Osteocyte (in vitro differentiated cells): ENCODE data around the gene DCBLD1. TPM values are rescaled to one million over a fixed set of nuclear protein-coding genes. Genes with fewer than 3 reads are reported as not detected.
A peak's percentile ranks its signal among the peaks of the same experiment; 100 is the strongest.

Experiments used
- DNase-seq: peaks from one replicate; pipeline ENCODE4 v3.0.0; 2021; ENCODE audit warnings: mixed read lengths; ENCODE audit not compliant: unreplicated experiment; ENCODE audit errors: extremely low spot score
- H3K27ac Mint-ChIP-seq: one replicate; pipeline ENCODE4 v1.8.0; 2021; ENCODE audit warnings: mild to moderate bottlenecking, mixed read lengths; ENCODE audit not compliant: unreplicated experiment
- H3K27me3 Mint-ChIP-seq: one replicate; pipeline ENCODE4 v1.8.0; 2021; ENCODE audit warnings: mixed read lengths; ENCODE audit not compliant: unreplicated experiment
- H3K36me3 Mint-ChIP-seq: one replicate; pipeline ENCODE4 v1.8.0; 2021; ENCODE audit warnings: mixed read lengths; ENCODE audit not compliant: unreplicated experiment
- H3K4me1 Mint-ChIP-seq: one replicate; pipeline ENCODE4 v1.8.0; 2021; ENCODE audit warnings: mixed read lengths; ENCODE audit not compliant: unreplicated experiment
- H3K4me3 Mint-ChIP-seq: one replicate; pipeline ENCODE4 v1.8.0; 2021; ENCODE audit warnings: mild to moderate bottlenecking, moderate library complexity, mixed read lengths; ENCODE audit not compliant: unreplicated experiment
- H3K9me3 Mint-ChIP-seq: one replicate; pipeline ENCODE4 v1.8.0; 2021; ENCODE audit warnings: mixed read lengths; ENCODE audit not compliant: unreplicated experiment
- total RNA-seq: library from RNA; stranded (reverse); gene quantifications from 2 replicates; pipeline ENCODE4 v1.2.1, GENCODE V29; 2021
- TF ChIP-seq, protein P1 (sequence below): fragments of 200-600 bp; sonication (generic); IDR thresholded peaks from 2 replicates; pipeline ENCODE4 v1.5.0; 2021; ENCODE audit warnings: antibody characterized with exemption, mild to moderate bottlenecking, moderate library complexity

The DCBLD1 gene
- total RNA-seq, 1 donor from 2014 or later: 12.2 TPM

DNA sequence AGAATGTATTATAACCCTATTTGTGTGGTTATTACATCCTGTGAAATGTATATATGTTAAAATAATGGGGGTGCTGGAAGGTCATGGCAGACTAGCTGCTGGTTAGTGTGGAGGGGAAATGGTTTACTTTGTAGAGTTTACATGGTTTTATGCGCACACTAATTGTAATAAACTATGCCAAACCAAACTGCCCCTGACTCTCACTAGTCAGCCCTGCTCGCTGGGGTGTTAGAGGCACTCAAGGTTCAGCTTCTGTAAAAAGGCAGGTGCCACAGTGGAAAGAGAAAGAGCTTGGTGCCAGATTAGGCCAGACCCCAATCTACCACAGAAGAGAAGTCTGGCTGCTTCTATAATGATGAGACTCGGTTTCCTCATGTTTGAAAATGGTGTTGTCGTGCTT, 67.1 kb downstream of the DCBLD1 start:
- no peaks in the 10 kb centered on the region for H3K9me3 Mint-ChIP-seq
- no peaks in the 10 kb centered on the region for H3K27me3 Mint-ChIP-seq
- DNase-seq: no peak
- H3K4me3 Mint-ChIP-seq: no peak overlapping the region
- H3K36me3 Mint-ChIP-seq: peaks cover 17% of the 10 kb centered on the region
- TF ChIP-seq, protein P1, sequence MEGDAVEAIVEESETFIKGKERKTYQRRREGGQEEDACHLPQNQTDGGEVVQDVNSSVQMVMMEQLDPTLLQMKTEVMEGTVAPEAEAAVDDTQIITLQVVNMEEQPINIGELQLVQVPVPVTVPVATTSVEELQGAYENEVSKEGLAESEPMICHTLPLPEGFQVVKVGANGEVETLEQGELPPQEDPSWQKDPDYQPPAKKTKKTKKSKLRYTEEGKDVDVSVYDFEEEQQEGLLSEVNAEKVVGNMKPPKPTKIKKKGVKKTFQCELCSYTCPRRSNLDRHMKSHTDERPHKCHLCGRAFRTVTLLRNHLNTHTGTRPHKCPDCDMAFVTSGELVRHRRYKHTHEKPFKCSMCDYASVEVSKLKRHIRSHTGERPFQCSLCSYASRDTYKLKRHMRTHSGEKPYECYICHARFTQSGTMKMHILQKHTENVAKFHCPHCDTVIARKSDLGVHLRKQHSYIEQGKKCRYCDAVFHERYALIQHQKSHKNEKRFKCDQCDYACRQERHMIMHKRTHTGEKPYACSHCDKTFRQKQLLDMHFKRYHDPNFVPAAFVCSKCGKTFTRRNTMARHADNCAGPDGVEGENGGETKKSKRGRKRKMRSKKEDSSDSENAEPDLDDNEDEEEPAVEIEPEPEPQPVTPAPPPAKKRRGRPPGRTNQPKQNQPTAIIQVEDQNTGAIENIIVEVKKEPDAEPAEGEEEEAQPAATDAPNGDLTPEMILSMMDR: no peak
- H3K27ac Mint-ChIP-seq: peak overlapping the region; percentile 37
- H3K4me1 Mint-ChIP-seq: peaks cover 25% of the 10 kb centered on the region

DNA sequence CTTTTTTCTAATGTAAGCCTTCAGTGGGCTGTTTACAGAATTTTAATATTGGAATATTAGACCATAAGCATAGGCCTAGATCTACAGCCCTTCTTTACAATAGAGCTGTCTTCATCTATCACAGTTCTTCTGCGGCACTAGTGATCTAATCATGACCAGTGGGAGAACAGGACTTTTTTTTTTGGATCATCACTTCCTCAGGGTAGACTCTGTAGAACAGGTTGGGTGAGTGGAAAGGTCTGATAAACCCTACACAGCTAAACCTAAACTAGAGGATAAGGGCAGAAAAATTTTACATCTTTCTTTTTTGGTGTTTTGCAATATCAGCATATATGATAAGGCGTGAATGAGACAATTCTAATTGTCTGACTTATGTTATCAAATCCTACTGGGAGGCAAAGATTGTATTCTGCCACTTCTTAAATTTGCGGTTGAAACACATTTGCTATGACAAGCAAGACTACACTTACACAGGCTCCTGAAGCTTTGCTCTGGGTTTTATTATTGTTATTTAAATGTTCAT, 67.7 kb downstream of the DCBLD1 start:
- no peak overlapping the region for H3K27ac Mint-ChIP-seq
- peaks cover 17% of the 10 kb centered on the region for H3K36me3 Mint-ChIP-seq
- peaks cover 27% of the 10 kb centered on the region for H3K4me1 Mint-ChIP-seq
- H3K27me3 Mint-ChIP-seq: no peaks in the 10 kb centered on the region
- H3K9me3 Mint-ChIP-seq: no peaks in the 10 kb centered on the region
- no peak overlapping the region for H3K4me3 Mint-ChIP-seq
- no peak for DNase-seq
- TF ChIP-seq, protein P1: no peak

DNA sequence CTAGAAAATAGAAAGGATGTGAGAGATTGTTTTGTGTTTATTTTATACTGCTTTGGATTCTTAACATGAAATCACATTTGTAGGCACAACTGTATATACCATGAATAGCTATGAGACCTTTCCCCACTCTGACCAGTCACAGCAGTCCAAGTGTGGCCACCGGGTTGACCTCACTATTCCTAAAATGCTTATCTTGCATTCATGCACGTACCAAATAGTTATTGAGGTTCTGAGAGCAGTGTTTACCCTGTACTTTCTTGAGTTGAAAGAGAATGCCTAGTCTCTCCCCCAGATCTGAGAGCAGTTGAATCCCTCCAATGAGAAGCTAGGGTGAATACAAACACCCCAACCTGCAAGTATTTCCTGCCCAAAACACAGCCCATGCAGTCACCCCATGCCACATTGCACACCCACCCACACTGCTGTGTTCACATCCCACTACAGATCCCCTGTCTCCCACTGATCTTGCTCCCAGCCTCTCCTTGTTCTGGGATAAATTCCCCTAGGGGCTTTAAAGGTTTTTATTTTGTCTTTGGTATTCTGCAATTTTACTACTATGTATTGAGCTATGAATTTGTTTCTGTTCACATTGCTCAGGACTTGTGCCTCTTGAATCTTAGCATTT, 68.3 kb downstream of the DCBLD1 start:
- H3K27ac Mint-ChIP-seq: no peak overlapping the region
- peaks cover 14% of the 10 kb centered on the region for H3K36me3 Mint-ChIP-seq
- H3K9me3 Mint-ChIP-seq: no peaks in the 10 kb centered on the region
- H3K4me1 Mint-ChIP-seq: peaks cover 32% of the 10 kb centered on the region
- H3K4me3 Mint-ChIP-seq: no peak overlapping the region
- DNase-seq: no peak
- no peaks in the 10 kb centered on the region for H3K27me3 Mint-ChIP-seq
- TF ChIP-seq, protein P1: no peak

DNA sequence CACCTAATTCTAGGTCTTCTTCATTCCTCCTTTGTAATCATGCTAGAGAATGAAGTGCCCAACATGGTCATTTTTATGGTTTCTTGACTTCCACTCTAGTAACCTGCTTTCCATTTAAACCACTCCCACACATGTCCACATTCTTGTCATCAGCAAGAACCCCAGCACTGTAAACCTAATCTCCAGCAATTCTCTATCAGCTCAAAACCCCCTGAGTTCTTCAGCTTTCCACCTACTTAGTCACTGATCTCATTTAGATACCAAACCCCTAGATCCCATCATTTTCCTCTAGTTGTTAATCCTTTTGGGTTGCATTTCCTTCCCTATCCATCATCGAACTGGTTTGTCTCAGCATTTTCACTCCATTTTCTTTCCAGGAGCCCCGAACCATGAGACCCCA, 70.1 kb downstream of the DCBLD1 start:
- no peak for DNase-seq
- Mint-ChIP-seq H3K27ac (no peak overlapping the region), H3K9me3 (no peaks in the 10 kb centered on the region), H3K36me3 (peaks cover 4% of the 10 kb centered on the region), H3K4me1 (peaks cover 34% of the 10 kb centered on the region), H3K4me3 (no peak overlapping the region), H3K27me3 (no peaks in the 10 kb centered on the region)
- TF ChIP-seq, protein P1: no peak

DNA sequence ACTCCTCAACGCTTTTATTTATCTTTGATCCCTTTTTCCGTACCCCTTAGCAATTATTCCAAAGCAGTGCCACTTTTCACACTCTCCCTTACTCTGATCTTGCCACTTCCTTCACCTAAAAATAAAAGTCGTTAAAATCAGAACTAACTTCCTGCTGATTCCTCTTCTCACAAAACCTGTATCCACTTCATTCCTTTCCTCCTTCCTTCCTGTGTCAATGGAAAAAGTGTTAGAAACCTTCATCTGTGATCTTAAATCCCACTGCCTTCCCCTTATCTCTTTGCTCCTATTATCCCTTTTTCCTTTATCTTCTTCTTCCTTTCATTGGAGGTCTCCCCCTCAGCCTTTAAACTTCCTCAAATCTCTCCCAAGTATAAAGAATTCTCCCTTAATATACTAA, 70.7 kb downstream of the DCBLD1 start:
- Mint-ChIP-seq H3K4me1 (peaks cover 34% of the 10 kb centered on the region), H3K27ac (no peak overlapping the region), H3K36me3 (peaks cover 4% of the 10 kb centered on the region), H3K4me3 (no peak overlapping the region), H3K9me3 (no peaks in the 10 kb centered on the region), H3K27me3 (no peaks in the 10 kb centered on the region)
- TF ChIP-seq, protein P1: no peak
- DNase-seq: no peak
